Hepatocyte (in vitro differentiated cells): Measurements from ENCODE around the gene HOTAIR. TPM values are rescaled to one million over a fixed set of nuclear protein-coding genes. Genes with fewer than 3 reads are reported as not detected.

Source experiments
- DNase-seq: peaks from one replicate; pipeline ENCODE4 v3.0.0-alpha.2; 2016; ENCODE audit warnings: low spot score
- H2AFZ ChIP-seq: fragments of 200-600 bp; sonication (generic); 2 replicates; pipeline ENCODE4 v1.6.0; 2016; ENCODE audit warnings: antibody characterized with exemption, mild to moderate bottlenecking
- H3K27ac ChIP-seq: fragments of 200-600 bp; sonication (generic); 2 replicates; pipeline ENCODE4 v1.5.1; 2016; ENCODE audit warnings: mild to moderate bottlenecking
- H3K27me3 ChIP-seq: fragments of 200-600 bp; sonication (generic); 2 replicates; pipeline ENCODE4 v1.6.1; 2016
- H3K36me3 ChIP-seq: fragments of 200-600 bp; sonication (generic); replicated peaks from 2 replicates; pipeline ENCODE4 v1.5.1; 2016; ENCODE audit warnings: low read depth; ENCODE audit not compliant: insufficient read depth
- H3K4me1 ChIP-seq: fragments of 200-600 bp; sonication (generic); 2 replicates; pipeline ENCODE4 v1.5.1; 2016; ENCODE audit warnings: mild to moderate bottlenecking, moderate library complexity; ENCODE audit not compliant: insufficient read depth
- H3K4me2 ChIP-seq: fragments of 200-600 bp; sonication (generic); 2 replicates; pipeline ENCODE4 v1.6.0; 2016
- H3K4me3 ChIP-seq: fragments of 200-600 bp; sonication (generic); 2 replicates; pipeline ENCODE4 v1.5.1; 2016; ENCODE audit warnings: mild to moderate bottlenecking
- H3K79me2 ChIP-seq: fragments of 200-600 bp; sonication (generic); 2 replicates; pipeline ENCODE4 v1.6.0; 2017; ENCODE audit warnings: mild to moderate bottlenecking
- H3K9me2 ChIP-seq: fragments of 200-600 bp; sonication (generic); replicated peaks from 2 replicates; pipeline ENCODE4 v1.6.0; 2017; ENCODE audit warnings: mild to moderate bottlenecking; ENCODE audit not compliant: insufficient read depth
- H3K9me3 ChIP-seq: fragments of 200-600 bp; sonication (generic); 2 replicates; pipeline ENCODE4 v1.5.1; 2016; ENCODE audit warnings: low read depth, mild to moderate bottlenecking
- H4K20me1 ChIP-seq: fragments of 200-600 bp; sonication (generic); 2 replicates; pipeline ENCODE4 v1.6.0; 2016; ENCODE audit warnings: mild to moderate bottlenecking; ENCODE audit not compliant: insufficient read depth, poor library complexity, severe bottlenecking
- EZH2 ChIP-seq: fragments of 200-600 bp; sonication (generic); IDR thresholded peaks from 2 replicates; pipeline ENCODE4 v1.6.1; 2016; ENCODE audit warnings: antibody characterized with exemption, mild to moderate bottlenecking, borderline replicate concordance
- EZH2phosphoT487 ChIP-seq: fragments of 200-600 bp; sonication (generic); IDR thresholded peaks from one replicate; pipeline ENCODE4 v1.6.1; 2018; ENCODE audit warnings: antibody characterized with exemption, mild to moderate bottlenecking, low read depth, moderate library complexity; ENCODE audit not compliant: unreplicated experiment, severe bottlenecking
- WGBS: methylation state at CpG from one replicate; pipeline ENCODE4 v1.1.6; 2016; ENCODE audit warnings: low lambda C conversion rate; ENCODE audit errors: missing lambda C conversion rate; 5-methylcytosine and 5-hydroxymethylcytosine counted together
- polyA plus RNA-seq: library from polyadenylated mRNA; unstranded; fragments of >200 nt; fragmentation: Nextera tagmentation; extraction: Ambion mirVana; gene quantifications from 2 replicates; pipeline ENCODE4 v1.2.1, GENCODE V29; 2016
- total RNA-seq: library from RNA; depleted of rRNA; stranded (reverse); fragments of >200 nt; gene quantifications from 2 replicates; pipeline ENCODE4 v1.2.3, GENCODE V29; 2014
- TF ChIP-seq, protein P1 (sequence below): fragments of 200-600 bp; sonication (generic); IDR thresholded peaks from 2 replicates; pipeline ENCODE4 v1.5.1; 2016; ENCODE audit warnings: antibody characterized with exemption, mild to moderate bottlenecking; ENCODE audit not compliant: poor library complexity

The HOTAIR gene
- total and polyA plus RNA-seq, 2 experiments from 2014 or later: 0.82 to 0.90 TPM

DNA sequence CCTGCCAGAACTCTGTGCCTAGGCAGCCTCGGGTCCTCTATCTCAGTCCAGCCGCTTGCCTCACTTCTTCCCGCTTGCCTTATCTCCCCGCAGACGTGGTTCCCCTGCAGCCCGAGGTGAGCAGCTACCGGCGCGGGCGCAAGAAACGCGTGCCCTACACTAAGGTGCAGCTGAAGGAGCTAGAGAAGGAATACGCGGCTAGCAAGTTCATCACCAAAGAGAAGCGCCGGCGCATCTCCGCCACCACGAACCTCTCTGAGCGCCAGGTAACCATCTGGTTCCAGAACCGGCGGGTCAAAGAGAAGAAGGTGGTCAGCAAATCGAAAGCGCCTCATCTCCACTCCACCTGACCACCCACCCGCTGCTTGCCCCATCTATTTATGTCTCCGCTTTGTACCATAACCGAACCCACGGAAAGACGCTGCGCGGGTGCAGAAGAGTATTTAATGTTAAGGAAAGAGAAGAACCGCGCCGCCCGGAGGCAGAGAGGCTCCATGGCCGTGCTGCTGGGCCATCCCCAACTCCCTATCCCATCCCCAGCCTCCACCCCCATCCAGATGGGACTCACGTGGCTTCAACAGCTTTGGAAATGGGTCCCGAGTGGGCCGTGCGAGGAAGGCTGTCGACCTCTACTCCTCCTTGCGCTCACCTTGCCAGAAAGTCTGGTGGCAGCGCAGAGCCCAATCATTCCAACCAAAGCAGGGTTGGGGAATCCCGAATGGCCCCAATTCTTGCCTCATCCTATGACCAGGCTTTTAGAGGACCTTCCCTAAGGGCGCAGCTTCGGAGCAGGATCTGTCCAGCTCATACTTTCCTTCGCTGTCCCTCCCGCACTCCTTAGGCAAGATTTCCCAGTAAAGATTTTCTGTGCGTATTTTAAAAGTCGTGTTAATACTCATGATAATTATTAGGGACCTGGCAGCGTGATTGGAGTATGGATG lies 29.6 kb downstream of the HOTAIR start:
- 20% methylated on average over 51 of the region's 51 CpGs for WGBS

DNA sequence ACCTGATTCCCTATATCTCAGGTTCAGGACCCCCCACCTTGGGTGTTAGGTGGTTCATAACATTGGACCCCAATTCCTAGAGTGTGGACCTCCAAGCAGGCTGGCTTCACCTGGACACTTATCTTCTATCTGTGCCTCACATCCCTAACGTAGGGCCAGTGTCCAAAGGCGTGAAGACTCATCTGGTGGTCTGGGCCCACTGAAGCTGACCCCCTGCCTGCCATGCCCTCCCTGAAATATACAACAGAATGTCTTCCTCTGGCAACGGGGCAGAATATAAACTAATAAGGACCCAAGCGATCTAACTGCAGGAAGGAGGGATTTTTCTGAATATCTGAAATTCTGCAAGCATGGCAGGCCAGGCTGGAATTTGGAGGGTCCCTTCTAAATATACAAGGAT lies 30.5 kb downstream of the HOTAIR start:
- Histone ChIP-seq H3K4me2 (no peak overlapping the region), H3K27ac (no peak overlapping the region), H3K4me3 (no peak overlapping the region), H3K36me3 (no peaks in the 10 kb centered on the region), H3K4me1 (no peaks in the 10 kb centered on the region), H3K9me3 (no peaks in the 10 kb centered on the region), H3K27me3 (peaks cover 99% of the 10 kb centered on the region), H3K9me2 (no peaks in the 10 kb centered on the region), H4K20me1 (no peaks in the 10 kb centered on the region), H2AFZ (no peak overlapping the region), H3K79me2 (no peaks in the 10 kb centered on the region)
- WGBS: 48% methylated on average over 4 of the region's 4 CpGs
- TF ChIP-seq EZH2phosphoT487: no peak
- TF ChIP-seq EZH2: no peak
- TF ChIP-seq, protein P1, sequence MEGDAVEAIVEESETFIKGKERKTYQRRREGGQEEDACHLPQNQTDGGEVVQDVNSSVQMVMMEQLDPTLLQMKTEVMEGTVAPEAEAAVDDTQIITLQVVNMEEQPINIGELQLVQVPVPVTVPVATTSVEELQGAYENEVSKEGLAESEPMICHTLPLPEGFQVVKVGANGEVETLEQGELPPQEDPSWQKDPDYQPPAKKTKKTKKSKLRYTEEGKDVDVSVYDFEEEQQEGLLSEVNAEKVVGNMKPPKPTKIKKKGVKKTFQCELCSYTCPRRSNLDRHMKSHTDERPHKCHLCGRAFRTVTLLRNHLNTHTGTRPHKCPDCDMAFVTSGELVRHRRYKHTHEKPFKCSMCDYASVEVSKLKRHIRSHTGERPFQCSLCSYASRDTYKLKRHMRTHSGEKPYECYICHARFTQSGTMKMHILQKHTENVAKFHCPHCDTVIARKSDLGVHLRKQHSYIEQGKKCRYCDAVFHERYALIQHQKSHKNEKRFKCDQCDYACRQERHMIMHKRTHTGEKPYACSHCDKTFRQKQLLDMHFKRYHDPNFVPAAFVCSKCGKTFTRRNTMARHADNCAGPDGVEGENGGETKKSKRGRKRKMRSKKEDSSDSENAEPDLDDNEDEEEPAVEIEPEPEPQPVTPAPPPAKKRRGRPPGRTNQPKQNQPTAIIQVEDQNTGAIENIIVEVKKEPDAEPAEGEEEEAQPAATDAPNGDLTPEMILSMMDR: no peak
- no peak for DNase-seq

More for the DNA sequence above, 29.6 kb downstream of the HOTAIR start:
- no peaks in the 10 kb centered on the region for H3K4me1 ChIP-seq
- no peaks in the 10 kb centered on the region for H4K20me1 ChIP-seq
- no peak overlapping the region for H2AFZ ChIP-seq
- H3K9me2 ChIP-seq: no peaks in the 10 kb centered on the region
- no peak overlapping the region for H3K4me3 ChIP-seq
- H3K79me2 ChIP-seq: no peaks in the 10 kb centered on the region
- no peaks in the 10 kb centered on the region for H3K9me3 ChIP-seq
- no peak overlapping the region for H3K4me2 ChIP-seq
- H3K36me3 ChIP-seq: no peaks in the 10 kb centered on the region
- no peak for DNase-seq
- TF ChIP-seq, protein P1: no peak
- peak; percentile 76 for TF ChIP-seq EZH2
- H3K27me3 ChIP-seq: peaks cover 99% of the 10 kb centered on the region
- H3K27ac ChIP-seq: no peak overlapping the region

DNA sequence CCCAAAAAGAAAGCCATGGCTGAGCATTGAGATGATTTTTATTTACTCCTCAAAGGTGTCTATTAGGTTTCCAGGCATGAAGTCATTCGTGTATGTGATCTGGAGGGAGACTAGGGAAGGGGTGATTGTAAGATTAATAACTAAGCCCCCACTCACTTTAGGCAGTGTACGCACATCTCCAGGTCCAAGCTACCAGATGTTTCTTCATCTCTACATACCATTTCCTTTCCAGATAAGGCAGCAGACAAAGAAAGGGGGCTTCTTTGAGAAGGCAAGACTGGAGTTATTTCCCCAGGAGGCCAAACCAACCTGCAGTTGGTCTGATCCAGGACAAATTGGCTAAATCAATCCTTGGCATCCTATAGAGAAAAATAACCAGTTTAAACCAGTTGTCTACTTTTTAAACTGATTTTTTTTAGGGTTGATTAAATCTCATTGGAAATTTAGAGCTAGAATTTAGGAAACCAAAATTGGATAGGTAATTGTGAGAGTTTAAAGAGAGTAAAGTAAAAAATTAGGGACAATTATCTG lies 32.2 kb downstream of the HOTAIR start:
- 36% methylated on average over 2 of the region's 2 CpGs for WGBS
- Histone ChIP-seq H2AFZ (no peak overlapping the region), H3K9me3 (no peaks in the 10 kb centered on the region), H3K79me2 (no peaks in the 10 kb centered on the region), H4K20me1 (no peaks in the 10 kb centered on the region), H3K27me3 (peaks cover 99% of the 10 kb centered on the region), H3K4me1 (no peaks in the 10 kb centered on the region), H3K4me2 (no peak overlapping the region), H3K27ac (no peak overlapping the region), H3K36me3 (no peaks in the 10 kb centered on the region), H3K4me3 (no peak overlapping the region), H3K9me2 (no peaks in the 10 kb centered on the region)
- DNase-seq: no peak
- TF ChIP-seq EZH2: no peak
- TF ChIP-seq, protein P1: no peak
- TF ChIP-seq EZH2phosphoT487: no peak
